Measurements from ENCODE around the gene RGS14. TPM values are rescaled to one million over a fixed set of nuclear protein-coding genes. Genes with fewer than 3 reads are reported as not detected.
A peak's percentile ranks its signal among the peaks of the same experiment; 100 is the strongest.

Gene RGS14
- total RNA-seq, 1 donor: 3.5 TPM

DNA sequence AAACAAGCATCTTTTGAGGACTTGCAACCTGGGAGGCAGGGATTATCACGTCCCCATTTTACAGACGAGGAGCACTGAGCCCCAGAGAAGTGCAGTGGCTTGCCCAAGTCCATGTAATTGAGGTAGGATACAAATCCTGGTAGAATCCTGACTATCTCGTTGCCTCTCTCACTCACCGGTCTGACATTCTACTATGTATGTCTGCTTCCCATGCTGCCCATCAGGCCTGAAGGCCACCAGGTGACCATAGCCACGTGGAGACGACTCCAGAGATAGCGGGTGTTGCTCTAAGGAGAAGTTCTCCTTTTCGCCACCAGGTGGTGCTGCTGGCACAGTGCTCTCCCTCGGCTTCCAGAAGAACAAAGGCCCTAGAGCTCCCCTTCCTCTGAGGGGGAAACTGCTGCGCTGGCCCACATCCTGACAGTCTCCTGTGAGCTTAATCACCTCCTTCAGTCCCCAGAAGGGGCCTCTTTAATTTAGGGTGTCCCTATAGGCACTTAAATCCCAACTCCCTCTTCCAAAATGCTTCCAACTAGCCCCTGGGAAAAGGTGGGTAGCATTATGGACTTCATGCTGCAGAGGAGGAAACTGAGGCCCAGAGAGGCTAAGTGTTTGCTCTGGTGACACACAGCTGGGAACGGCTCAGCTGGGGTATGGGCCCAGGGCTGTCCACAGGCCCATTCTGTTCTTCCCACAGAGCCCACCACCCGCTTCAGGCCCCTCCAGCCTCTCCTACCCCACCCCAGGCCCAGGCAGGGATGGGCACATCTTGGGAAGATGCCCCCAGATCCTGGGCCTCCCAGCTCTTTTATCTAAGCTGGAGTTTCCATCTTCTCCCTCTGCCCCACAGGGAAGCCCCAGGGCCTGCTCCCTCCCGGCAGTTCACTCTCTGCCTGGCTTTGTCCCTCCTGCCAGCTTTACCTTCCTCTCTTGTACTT, 32.9 kb downstream of the RGS14 start:
- TF ChIP-seq, protein P1, sequence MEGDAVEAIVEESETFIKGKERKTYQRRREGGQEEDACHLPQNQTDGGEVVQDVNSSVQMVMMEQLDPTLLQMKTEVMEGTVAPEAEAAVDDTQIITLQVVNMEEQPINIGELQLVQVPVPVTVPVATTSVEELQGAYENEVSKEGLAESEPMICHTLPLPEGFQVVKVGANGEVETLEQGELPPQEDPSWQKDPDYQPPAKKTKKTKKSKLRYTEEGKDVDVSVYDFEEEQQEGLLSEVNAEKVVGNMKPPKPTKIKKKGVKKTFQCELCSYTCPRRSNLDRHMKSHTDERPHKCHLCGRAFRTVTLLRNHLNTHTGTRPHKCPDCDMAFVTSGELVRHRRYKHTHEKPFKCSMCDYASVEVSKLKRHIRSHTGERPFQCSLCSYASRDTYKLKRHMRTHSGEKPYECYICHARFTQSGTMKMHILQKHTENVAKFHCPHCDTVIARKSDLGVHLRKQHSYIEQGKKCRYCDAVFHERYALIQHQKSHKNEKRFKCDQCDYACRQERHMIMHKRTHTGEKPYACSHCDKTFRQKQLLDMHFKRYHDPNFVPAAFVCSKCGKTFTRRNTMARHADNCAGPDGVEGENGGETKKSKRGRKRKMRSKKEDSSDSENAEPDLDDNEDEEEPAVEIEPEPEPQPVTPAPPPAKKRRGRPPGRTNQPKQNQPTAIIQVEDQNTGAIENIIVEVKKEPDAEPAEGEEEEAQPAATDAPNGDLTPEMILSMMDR (IDR thresholded peaks at IDR 0.05; ENCODE audit: insufficient read depth, low read depth, low read length): peak; percentile 97
- peak; percentile 87 for DNase-seq (ENCODE audit: low read depth)

DNA sequence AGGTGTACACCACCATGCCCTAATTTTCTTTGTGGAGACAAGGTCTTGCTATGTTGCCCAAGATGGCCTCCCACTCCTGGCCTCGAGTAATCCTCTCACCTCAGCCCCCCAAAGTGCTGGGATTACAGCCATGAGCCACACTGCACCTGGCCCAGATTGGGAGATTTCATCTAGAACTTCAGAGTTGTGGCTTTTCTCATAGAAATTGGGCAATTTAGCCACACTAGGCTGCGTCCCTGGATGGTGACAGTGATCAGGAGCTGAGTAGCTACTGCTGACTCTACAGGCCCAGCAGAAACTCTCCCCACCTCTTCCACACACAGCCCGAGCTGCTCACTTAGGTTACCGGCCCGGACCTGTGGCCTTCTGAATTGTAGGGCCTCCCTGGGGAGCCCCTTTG, 35.0 kb downstream of the RGS14 start:
- no peak for DNase-seq (ENCODE audit: low read depth)
- H3K4me3 ChIP-seq (ENCODE audit: low read depth, low read length): no peak overlapping the region
- TF ChIP-seq, protein P1 (IDR thresholded peaks at IDR 0.05; ENCODE audit: insufficient read depth, low read depth, low read length): no peak

More for the DNA sequence above, 32.9 kb downstream of the RGS14 start:
- no peak overlapping the region for H3K4me3 ChIP-seq (ENCODE audit: low read depth, low read length)

DNA sequence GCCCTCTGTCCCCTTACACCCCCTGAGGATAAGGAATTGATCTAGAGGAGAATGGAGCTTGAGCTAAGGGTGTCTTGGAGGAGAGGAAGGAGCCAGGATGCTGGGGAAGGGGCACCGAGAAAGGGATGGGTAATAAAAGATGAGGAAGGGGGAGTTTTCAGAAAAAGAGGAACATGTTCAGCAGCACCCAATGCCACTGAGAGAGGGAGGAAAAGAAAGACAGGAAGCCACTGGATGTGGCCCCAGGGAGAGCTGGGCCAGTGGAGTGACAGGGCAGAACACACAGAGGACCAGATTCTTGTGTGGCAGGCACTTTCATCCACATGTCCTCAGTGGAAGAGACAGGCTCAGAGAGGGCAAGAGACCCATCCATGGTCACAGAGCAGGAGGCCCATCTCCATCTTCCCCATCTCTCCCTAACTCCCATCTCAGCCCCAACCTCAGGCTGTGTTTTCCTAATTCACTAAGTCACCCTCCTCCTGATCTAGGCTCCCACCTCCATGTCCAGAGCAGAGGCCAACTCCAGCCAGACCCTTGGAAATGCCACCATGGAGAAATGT, 35.6 kb downstream of the RGS14 start:
- H3K4me3 ChIP-seq (ENCODE audit: low read depth, low read length): no peak overlapping the region
- TF ChIP-seq, protein P1 (IDR thresholded peaks at IDR 0.05; ENCODE audit: insufficient read depth, low read depth, low read length): no peak
- DNase-seq (ENCODE audit: low read depth): no peak

GRCh38 chr5:177393990-177394389, 36.3 kb downstream of the RGS14 start:
- TF ChIP-seq, protein P1 (IDR thresholded peaks at IDR 0.05; ENCODE audit: insufficient read depth, low read depth, low read length): no peak
- H3K4me3 ChIP-seq (ENCODE audit: low read depth, low read length): no peak overlapping the region
- no peak for DNase-seq (ENCODE audit: low read depth)

DNA sequence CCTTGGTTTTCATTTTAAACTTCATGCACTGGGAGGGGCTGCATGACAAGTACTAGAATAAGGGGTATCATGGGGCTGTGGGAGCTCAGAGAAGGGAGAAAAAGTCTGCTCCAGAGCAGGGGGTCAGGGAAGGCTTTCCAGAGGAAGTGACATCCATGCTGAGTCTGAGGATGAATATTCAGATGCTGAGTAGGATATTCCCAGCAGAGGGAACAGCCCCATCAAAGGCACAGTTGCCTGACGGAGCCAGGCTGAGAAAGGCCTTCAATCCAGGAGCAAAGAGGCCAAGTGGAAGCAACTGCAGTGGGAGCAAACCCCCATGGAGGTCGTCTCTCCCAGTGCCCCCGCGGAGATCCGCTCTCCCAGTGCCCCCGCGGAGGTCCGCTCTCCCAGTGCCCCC, 38.4 kb downstream of the RGS14 start:
- H3K4me3 ChIP-seq (ENCODE audit: low read depth, low read length): no peak overlapping the region
- TF ChIP-seq, protein P1 (IDR thresholded peaks at IDR 0.05; ENCODE audit: insufficient read depth, low read depth, low read length): no peak
- no peak for DNase-seq (ENCODE audit: low read depth)

- no peak overlapping the region for H3K4me3 ChIP-seq (ENCODE audit: low read depth, low read length)
- DNase-seq (ENCODE audit: low read depth): no peak
- TF ChIP-seq, protein P1 (IDR thresholded peaks at IDR 0.05; ENCODE audit: insufficient read depth, low read depth, low read length): no peak
Observed at GRCh38 chr5:177396807-177397206, 39.1 kb downstream of the RGS14 start.
